CD4-positive, alpha-beta T cell treated with Interleukin-21 for 1 hour (primary cell): ENCODE results near the gene PBX2.
"Not testable (repeated sequence)": the region's sequence is repeated elsewhere in the genome, so short reads cannot be mapped to it uniquely, and the experiment has no call there.

Experiments
- DNase-seq: peaks from one replicate; pipeline ENCODE4 v3.0.0-alpha.2; 2020

Gene PBX2

DNA sequence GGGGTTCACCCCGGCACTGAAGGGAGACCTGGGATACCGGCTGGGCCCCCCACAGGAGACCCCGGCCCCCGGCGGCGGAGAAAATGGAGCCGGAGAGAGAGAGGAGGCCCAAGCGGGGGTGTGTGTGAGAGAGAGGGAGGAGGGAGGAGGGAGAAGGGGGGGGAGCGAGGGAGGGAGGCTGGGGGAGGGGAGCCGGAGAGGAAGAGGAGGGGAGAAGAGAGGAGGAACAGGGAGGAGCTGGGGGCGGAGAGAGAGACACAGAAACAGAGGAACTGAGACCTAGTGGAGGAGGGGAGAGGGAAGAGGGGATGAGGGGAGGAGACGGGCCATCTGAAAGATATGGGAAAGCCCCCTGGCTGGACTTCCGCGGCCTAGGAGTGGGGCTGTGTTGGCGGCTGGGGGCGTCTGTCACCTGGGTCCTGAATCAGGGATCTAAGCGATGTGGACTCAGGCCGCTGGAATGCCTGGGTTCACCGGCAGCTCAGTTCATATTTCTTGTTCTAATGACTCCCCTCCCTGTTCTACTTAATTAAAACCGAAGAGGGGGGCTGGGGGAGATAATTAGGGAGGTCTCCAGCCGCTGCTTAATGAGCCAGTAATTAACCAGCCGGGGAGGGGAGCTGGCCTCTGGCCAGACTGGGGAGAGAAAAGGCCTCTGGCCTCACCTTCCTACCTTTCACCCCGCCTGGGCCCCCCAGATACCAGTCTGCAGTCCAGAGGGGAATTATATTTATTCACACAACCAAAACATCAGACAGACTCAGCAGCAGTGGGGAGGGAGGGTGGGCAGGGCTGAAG, at the start of gene PBX2:
Gene PBX2, minus strand, starts transcription at position 149 of the 798 bp plus-strand sequence. CDS start 287 bp downstream, outside the sequence.
- DNase-seq = peak; percentile 92

GRCh38 chr6:32239462-32239861, 49.5 kb upstream of the PBX2 start:
- no peak for DNase-seq

GRCh38 chr6:32234934-32235333, 44.9 kb upstream of the PBX2 start:
- DNase-seq = peak; percentile 22

DNA sequence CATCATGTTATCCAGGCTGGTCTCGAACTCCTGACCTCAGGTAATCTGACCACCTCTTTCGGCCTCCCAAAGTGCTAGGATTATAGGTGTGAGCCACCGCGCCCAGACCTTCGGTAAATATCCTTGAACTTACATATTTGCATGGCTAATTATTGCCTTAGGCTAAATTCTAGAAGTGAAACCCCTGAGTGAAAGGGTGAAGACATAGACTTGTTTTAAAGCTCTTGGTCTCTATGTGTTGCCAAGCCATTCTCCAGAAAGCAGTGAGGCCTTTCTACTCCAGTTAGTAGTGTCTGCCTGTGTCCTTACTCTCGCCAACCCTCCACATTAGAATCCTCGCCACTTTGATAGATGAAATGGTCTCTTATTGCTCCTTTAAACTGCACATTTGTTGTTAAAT, 36.4 kb upstream of the PBX2 start:
- DNase-seq = no peak

- no peak for DNase-seq
These were observed 34.7 kb upstream of the PBX2 start for GRCh38 chr6:32224696-32225095.

- no peak for DNase-seq
These were observed 33.5 kb upstream of the PBX2 start, which contains the start of gene NOTCH4 for GRCh38 chr6:32223258-32224235. Gene NOTCH4 (minus strand): TSS chr6:32224067. CDS start chr6:32223928, 139 bp downstream.

DNA sequence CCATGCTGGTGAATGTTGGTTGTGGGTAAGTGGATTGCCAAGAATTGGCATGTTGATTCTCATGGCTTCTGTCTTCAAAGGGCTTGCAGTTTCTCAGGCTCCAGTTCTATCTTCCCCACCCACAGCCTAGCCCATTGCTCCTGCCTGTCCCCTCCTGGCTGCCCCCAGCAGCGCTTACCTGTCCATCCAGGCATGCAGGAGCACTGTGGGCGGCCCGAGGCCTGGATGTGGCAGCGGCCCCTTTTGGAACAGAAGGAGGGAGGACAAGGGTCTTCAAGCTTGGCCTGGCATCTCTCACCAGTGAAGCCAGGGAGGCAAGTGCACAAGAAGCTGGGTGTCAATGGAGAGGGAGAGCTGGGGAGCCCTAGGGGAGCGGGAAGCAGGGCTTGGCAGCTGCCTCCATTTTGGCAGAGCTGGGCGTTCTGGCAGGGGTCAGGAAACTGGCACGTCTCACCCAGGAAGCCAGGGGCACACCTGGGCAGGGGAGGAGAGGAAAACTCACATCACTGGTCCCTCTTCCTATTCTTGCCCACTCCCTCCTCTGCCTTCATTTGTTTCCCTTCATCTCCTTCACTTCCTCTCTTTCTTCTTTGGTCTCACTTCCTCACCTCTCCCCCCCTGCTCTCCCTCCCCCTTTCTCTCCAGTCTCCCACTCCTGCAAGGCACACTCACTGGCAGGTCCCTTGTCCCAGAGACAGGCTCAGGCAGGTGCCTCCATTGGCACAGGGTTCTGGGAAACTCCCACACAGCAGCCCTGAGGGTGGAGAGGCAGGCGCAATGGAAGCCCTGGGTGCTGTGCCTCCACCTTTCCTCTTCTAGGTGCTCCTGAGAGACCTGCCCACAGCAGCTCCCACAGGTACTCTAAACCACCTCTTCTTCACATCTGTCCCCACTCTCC, 32.6 kb upstream of the PBX2 start:
- no peak for DNase-seq

DNA sequence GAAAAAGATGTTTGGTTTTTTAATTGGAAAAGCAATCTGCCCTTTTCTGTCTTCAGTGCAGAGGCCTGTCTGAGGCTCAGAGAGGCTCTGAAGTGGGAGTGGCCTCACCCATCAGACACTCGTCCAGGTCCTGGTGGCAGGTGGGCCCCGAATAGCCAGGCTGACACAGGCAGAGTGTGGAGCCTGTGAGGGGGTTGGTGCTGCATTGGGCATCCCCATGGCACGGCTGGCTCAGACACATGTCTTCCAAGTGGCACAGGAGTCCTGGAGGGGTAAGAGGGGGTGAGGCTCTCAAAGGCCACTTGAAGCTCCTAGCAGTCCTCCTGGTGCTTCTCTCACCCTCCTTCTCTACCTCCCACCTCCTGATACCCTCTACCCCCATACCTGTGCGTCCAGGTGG, 30.0 kb upstream of the PBX2 start:
- DNase-seq = no peak

DNA sequence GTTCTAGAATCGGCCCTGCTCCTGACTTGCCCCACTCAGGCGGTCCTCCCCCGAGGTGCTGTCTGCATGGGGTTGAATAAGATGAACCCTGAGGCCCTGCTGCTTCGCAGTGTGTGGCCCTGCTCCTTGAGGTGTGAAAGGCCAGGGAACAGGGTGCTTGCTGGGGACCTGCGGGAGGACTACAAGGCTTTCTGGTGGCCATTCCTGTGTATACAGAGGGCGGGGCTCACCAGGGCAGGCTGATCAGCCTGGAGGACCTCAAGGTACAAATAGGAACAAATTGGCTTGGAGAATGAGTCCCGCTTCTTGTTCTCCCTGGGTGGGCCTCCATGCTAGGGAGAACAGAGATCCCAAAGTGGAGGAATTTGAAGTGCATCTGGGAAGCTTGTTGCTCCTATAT, 28.2 kb upstream of the PBX2 start:
- no peak for DNase-seq

DNA sequence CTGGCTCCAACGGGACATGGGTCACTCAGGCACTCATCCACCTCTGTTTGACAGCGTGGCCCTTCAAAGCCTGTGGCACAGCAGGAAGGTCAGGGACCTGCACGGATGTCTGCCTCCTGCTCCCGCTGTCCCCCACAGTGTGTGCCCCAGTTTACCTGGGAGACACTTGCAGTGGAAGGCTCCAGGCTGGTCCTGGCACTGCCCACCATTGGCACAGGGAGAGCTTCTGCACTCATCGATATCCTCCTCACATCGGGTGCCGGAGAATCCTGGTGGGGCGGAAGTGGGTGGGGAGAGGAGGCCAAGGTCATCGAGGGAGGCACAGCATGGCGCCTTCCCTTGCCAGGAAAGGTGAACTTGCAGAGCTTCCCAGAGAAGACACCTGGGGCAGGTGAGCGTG, 27.0 kb upstream of the PBX2 start:
- DNase-seq = no peak

- DNase-seq = no peak
These were observed 26.3 kb upstream of the PBX2 start for GRCh38 chr6:32216285-32216684.

DNA sequence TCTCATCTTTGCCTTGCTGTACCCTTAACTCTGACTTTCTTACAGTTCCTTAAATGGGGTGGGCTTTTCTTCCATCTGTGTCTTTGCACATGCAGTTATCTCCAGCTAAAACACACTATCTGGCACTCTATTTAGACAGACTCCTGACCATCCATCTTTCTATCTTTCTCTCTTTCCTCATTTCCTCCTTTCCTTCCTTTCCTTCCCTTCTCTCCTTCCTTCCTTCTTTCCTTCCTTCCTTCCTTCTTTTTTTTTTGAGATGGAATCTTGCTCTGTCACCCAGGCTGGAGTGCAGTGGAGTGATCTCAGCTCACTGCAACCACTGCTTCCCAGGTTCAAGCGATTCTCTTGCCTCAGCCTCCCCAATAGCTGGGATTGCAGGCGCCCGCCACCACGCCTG, 25.6 kb upstream of the PBX2 start:
- no peak for DNase-seq

DNA sequence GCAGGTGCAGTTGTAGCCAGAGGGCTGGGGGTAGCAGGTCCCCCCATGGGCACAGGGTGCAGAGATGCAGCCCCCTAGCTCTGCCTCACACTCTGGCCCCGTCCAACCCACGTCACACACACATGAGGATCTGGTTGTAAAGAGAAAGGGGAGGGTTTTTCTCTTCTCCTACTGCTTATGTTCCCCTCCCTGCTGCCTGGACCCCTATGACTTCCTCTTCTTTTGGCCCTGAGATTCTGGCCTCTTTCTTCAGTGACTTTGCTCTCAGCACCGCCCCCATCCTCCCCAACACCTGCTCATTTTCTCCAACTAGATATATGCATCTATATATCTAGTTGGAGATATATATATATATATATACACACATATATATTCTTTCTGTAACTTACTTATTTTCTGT, 24.1 kb upstream of the PBX2 start:
- no peak for DNase-seq

GRCh38 chr6:32213649-32214048, 23.6 kb upstream of the PBX2 start:
- no peak for DNase-seq

DNA sequence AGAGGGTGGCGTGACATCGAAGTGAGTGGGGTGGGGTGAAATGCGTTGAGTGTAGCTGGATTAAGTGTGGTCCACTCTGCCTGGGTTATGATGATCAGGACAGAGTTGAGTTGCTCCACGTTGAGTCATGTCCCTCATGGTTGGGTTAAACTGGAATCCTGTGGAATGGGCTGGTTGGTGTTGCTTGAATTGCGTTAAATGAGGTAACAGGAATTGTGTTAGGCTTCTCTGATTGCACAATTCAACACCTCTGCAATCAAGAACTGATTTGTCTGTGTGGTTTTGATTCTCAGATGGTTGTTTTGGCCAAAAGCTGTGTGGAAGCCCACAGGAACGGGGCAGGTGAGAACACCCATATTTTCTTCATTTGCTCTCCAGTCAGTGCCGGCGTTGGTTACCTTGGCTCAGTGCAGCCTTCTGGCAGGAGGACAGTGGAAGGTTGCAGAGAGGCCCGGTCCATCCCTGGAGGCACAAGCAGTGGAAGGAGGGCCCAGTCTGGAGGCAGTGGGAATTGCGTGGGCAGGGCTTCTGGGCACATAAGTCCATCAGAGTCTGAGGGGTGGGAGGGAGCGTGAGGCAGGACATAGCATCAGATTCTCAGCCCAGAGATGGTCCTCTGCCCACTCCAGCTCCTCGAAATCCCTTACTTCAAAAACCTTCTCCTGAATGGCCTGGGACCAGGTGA, 22.2 kb upstream of the PBX2 start:
- DNase-seq = no peak

- not testable (repeated sequence) for DNase-seq
These were observed 21.4 kb upstream of the PBX2 start for GRCh38 chr6:32211432-32211831.

DNA sequence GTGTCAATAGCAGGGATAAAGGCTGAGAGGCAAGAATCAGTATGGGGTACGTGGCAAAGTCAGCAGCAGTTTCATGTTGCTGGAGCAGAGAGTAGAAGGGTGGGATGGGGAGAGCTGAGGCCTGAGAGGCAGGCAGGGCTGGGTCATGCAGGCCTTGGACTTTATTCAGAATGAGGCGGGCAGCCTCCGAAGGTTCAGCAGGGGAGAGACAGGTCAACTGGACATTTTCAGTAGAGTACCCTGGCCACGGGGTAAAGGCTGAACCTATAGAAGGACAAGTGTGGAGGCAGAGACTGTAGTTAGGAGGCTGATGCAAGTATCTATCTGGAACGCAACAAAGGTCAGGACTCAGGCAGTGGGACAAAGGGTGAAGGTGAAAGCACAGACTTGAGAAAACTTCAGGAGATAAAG, 20.2 kb upstream of the PBX2 start:
- DNase-seq = no peak

- no peak for DNase-seq
These were observed 19.0 kb upstream of the PBX2 start for GRCh38 chr6:32208996-32209395.

- DNase-seq = no peak
These were observed 14.3 kb upstream of the PBX2 start for GRCh38 chr6:32204268-32204715.

DNA sequence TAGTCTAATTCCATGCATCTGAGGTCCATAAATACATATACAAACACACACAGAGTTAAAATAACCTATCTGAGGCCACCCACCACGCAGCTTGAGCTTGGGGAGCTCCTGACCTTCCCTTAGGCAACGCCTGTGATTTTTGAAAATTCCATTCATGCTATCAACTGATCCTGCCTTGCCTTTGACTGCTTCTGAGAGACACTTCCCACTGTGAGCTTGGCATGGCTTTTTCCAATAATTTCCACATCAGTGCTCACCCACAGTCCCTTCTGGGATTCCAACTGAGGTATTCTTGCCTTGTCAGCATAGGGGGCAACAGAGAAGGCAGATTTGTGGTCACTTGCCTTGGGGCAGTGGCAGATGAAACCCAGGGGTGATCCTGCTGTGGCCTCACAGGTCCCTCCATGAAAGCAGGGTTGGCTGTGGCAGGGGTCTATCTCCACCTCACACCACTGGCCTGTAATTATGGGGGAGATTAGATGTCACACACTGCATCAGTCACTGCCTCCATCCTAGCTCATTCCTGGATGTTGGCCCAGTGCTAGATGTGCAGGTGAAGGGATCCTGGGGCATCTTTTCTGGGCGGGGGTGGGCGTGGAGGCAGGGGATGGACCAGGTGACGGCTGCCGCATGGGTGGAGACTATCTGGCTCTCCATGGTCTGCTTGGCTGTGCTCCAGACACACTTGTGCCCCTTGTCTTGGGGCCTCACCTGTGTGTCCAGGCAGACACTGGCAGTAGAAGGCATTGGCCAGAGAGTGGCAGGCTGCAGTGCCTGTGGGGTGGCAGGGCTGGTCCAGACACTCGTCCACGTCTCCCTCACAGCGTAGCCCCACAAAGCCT, 13.6 kb upstream of the PBX2 start:
- no peak for DNase-seq

GRCh38 chr6:32202186-32202585, 12.2 kb upstream of the PBX2 start:
- no peak for DNase-seq
